ENCODE measurements around the gene LRRC42. TPM values are rescaled to one million over a fixed set of nuclear protein-coding genes. Genes with fewer than 3 reads are reported as not detected.

The LRRC42 gene
- total RNA-seq (2014; rRNA removed; shearing (Covaris generic)): 33.6 and 41.8 TPM in 2 replicates
- polyA plus RNA-seq (2015; cell fraction: cytosol; rRNA removed): 42.2 and 45.5 TPM in 2 replicates
- polyA plus RNA-seq (2015; cell fraction: nucleus; rRNA removed): 35.4 and 39.1 TPM in 2 replicates

- DNase-seq (ENCODE audit: low read depth): no peak
These were observed at the start of gene LRRC42 for GRCh38 chr1:53946252-53947171. TSS of gene LRRC42 (plus strand) at chr1:53946350. CDS start at chr1:53952000, 5,650 bp downstream.

- DNase-seq (ENCODE audit: low read depth): peak; percentile 68
These were observed 49.4 kb upstream of the LRRC42 start for GRCh38 chr1:53896635-53897229.

GRCh38 chr1:53899206-53899628 is 46.9 kb upstream of the LRRC42 start:
- no peak for DNase-seq (ENCODE audit: low read depth)

GRCh38 chr1:53899708-53900107 is 46.4 kb upstream of the LRRC42 start:
- DNase-seq (ENCODE audit: low read depth): no peak

GRCh38 chr1:53902235-53903138 is 43.7 kb upstream of the LRRC42 start:
- no peak for DNase-seq (ENCODE audit: low read depth)

GRCh38 chr1:53905509-53905908 is 40.6 kb upstream of the LRRC42 start:
- DNase-seq (ENCODE audit: low read depth): no peak

GRCh38 chr1:53906121-53906520 is 40.0 kb upstream of the LRRC42 start:
- no peak for DNase-seq (ENCODE audit: low read depth)

GRCh38 chr1:53909946-53910345 is 36.2 kb upstream of the LRRC42 start:
- DNase-seq (ENCODE audit: low read depth): no peak

GRCh38 chr1:53911442-53911841 is 34.7 kb upstream of the LRRC42 start:
- DNase-seq (ENCODE audit: low read depth): no peak

GRCh38 chr1:53913352-53914033 is 32.7 kb upstream of the LRRC42 start:
- DNase-seq (ENCODE audit: low read depth): no peak

GRCh38 chr1:53918343-53918742 is 27.8 kb upstream of the LRRC42 start:
- DNase-seq (ENCODE audit: low read depth): no peak

- DNase-seq (ENCODE audit: low read depth): peak; percentile 48
These were observed 26.5 kb upstream of the LRRC42 start for GRCh38 chr1:53919675-53920066.

- no peak for DNase-seq (ENCODE audit: low read depth)
These were observed 18.7 kb upstream of the LRRC42 start for GRCh38 chr1:53927376-53927881.

- no peak for DNase-seq (ENCODE audit: low read depth)
These were observed 16.7 kb upstream of the LRRC42 start for GRCh38 chr1:53929246-53929960.

GRCh38 chr1:53930932-53931331 is 15.2 kb upstream of the LRRC42 start:
- DNase-seq (ENCODE audit: low read depth): no peak

- no peak for DNase-seq (ENCODE audit: low read depth)
These were observed 14.6 kb upstream of the LRRC42 start for GRCh38 chr1:53931523-53931922.

- DNase-seq (ENCODE audit: low read depth): no peak
These were observed 11.9 kb upstream of the LRRC42 start for GRCh38 chr1:53934170-53934765.

- no peak for DNase-seq (ENCODE audit: low read depth)
These were observed 9.7 kb upstream of the LRRC42 start for GRCh38 chr1:53936430-53936829.

GRCh38 chr1:53938136-53938830 is 7.9 kb upstream of the LRRC42 start:
- DNase-seq (ENCODE audit: low read depth): no peak
